K562 (cell line): ENCODE data around the gene FIZ1. TPM values are rescaled to one million over a fixed set of nuclear protein-coding genes. Genes with fewer than 3 reads are reported as not detected.

ENCODE experiments used
- BMI1 ChIP-seq: fragments of 150-350 bp; IDR thresholded peaks from 2 replicates; pipeline ENCODE4 v1.6.1; 2014; ENCODE audit warnings: low read length
- FOXP1 ChIP-seq: sonication (generic); formaldehyde crosslinking; IDR thresholded peaks from 2 replicates; pipeline ENCODE4 v1.8.0; 2022; ENCODE audit warnings: mild to moderate bottlenecking, missing genetic modification reagents
- GTF2F1 ChIP-seq: IDR thresholded peaks from 2 replicates; pipeline ENCODE4 v1.6.1; 2011; ENCODE audit warnings: low read depth, low read length, improper control_type of control experiment
- MCM3 ChIP-seq: fragments of 450-650 bp; IDR thresholded peaks from 2 replicates; pipeline ENCODE4 v1.6.1; 2016
- MLX ChIP-seq, 2 experiments: fragments of 450-650 bp in 1 of 2; sonication (generic) in 1 of 2; formaldehyde crosslinking; conservative IDR thresholded peaks; 2 replicates each; pipeline versions ENCODE4 v1.4.0 to v1.8.1; 2020 to 2022; ENCODE audit warnings: mild to moderate bottlenecking in 1 of 2, missing genetic modification reagents in 1 of 2
- POLR3G ChIP-seq: IDR thresholded peaks from 2 replicates; pipeline ENCODE4 v1.6.1; 2011; ENCODE audit not compliant: insufficient read length, insufficient replicate concordance; ENCODE audit errors: extremely low read depth
- PRMT5 ChIP-seq: sonication (generic); formaldehyde crosslinking; IDR thresholded peaks from 2 replicates; pipeline ENCODE4 v1.5.0; 2020; ENCODE audit warnings: missing genetic modification reagents
- SIN3B ChIP-seq: fragments of 450-650 bp; IDR thresholded peaks from 2 replicates; pipeline ENCODE4 v1.6.1; 2017; ENCODE audit warnings: low read depth, mild to moderate bottlenecking, moderate library complexity
- SMAD3 ChIP-seq: fragments of 450-650 bp; formaldehyde crosslinking; conservative IDR thresholded peaks from 2 replicates; pipeline ENCODE4 v1.4.0; 2020; ENCODE audit warnings: mild to moderate bottlenecking
- SNIP1 ChIP-seq: fragments of 450-650 bp; IDR thresholded peaks from 2 replicates; pipeline ENCODE4 v1.7.1; 2017; ENCODE audit warnings: low read depth, mild to moderate bottlenecking
- TAL1 ChIP-seq: fragments of 450-650 bp; IDR thresholded peaks from 2 replicates; pipeline ENCODE4 v1.6.1; 2016; ENCODE audit warnings: mild to moderate bottlenecking
- TBP ChIP-seq: optimal IDR thresholded peaks from 2 replicates; pipeline ENCODE3; 2011; ENCODE audit warnings: low read depth, low read length, improper control_type of control experiment
- TEAD4 ChIP-seq, 2 experiments: sonication (generic) in 1 of 2; formaldehyde crosslinking in 1 of 2; IDR thresholded peaks; 2 replicates each; pipeline versions ENCODE4 v1.6.1 to v1.8.0; 2012 to 2022; ENCODE audit warnings: borderline replicate concordance in 1 of 2, inconsistent platforms in 1 of 2, low read length in 1 of 2, mild to moderate bottlenecking in 1 of 2, missing genetic modification reagents in 1 of 2
- ZBTB2 ChIP-seq: fragments of 450-650 bp; IDR thresholded peaks from 2 replicates; pipeline ENCODE4 v1.6.1; 2016; ENCODE audit warnings: antibody characterized with exemption
- ZFX ChIP-seq: sonication (generic); formaldehyde crosslinking; IDR thresholded peaks from 2 replicates; pipeline ENCODE4 v1.8.0; 2022; ENCODE audit warnings: mild to moderate bottlenecking, missing genetic modification reagents, moderate library complexity
- ZNF239 ChIP-seq: fragments of 250-450 bp; sonication (Bioruptor Pico); IDR thresholded peaks from 2 replicates; pipeline ENCODE4 v1.4.0; 2020; ENCODE audit warnings: mild to moderate bottlenecking
- ZNF511 ChIP-seq: sonication (generic); formaldehyde crosslinking; IDR thresholded peaks from 2 replicates; pipeline ENCODE4 v1.8.0; 2022; ENCODE audit warnings: mild to moderate bottlenecking, missing genetic modification reagents
- ZNF57 ChIP-seq: fragments of 450-650 bp; formaldehyde crosslinking; IDR thresholded peaks from 2 replicates; pipeline ENCODE4 v1.4.0; 2020; ENCODE audit warnings: mild to moderate bottlenecking, moderate library complexity
- ZNF609 ChIP-seq: sonication (generic); formaldehyde crosslinking; IDR thresholded peaks from 2 replicates; pipeline ENCODE4 v1.8.1; 2023; ENCODE audit warnings: missing genetic modification reagents, mild to moderate bottlenecking, borderline replicate concordance
- polyA plus RNA-seq, 8 experiments: library from polyadenylated mRNA; depleted of rRNA in 4 of 8; stranded (reverse) in 5 of 8; unstranded in 3 of 8; fragments of >200 nt; fragmentation: Nextera tagmentation in 2 of 8; fragmentation: Illumina TruSeq in 1 of 8; extraction: Ambion mirVana in 2 of 8; extraction: Trizol in 1 of 8; gene quantifications; 2 replicates each; pipeline versions ENCODE4 v1.2.1 to v1.2.3, GENCODE V29; 2011 to 2014; ENCODE audit warnings: inconsistent platforms in 1 of 8, missing spikeins in 1 of 8
- total RNA-seq, 7 experiments: library from RNA; depleted of rRNA in 6 of 7; stranded (reverse); fragments of >200 nt in 6 of 7; fragmentation: Illumina TruSeq in 2 of 7; extraction: Trizol in 2 of 7; gene quantifications; 2 replicates each; pipeline versions ENCODE4 v1.2.1 to v1.2.3, GENCODE V29; 2011 to 2021; ENCODE audit warnings: low replicate concordance in 1 of 7

FIZ1 gene
- total and polyA plus RNA-seq, 9 of the 15 experiments (the other 6 are each of a cell fraction or from before 2014, with no cell fraction given), result 0.79 to 17.5 (median 5.5) TPM

GRCh38 chr19:55581145-55581822 is 18.0 kb downstream of the FIZ1 start (continued):
- TF ChIP-seq ZBTB2 (0 out of 2 replicates have a peak, but pooled peaks have one; percentile 14), ZNF239 (CRISPR knock-in tag) (peak; percentile 98), ZFX (peak; percentile 17; the same call in 1 of the 2 replicates), PRMT5 (CRISPR knock-in tag) (peak; percentile 91), FOXP1 (CRISPR knock-in tag) (peak; percentile 69; the same call in 1 of the 2 replicates), ZNF609 (CRISPR knock-in tag) (0 out of 2 replicates have a peak, but pooled peaks have one; percentile 38), SMAD3 (CRISPR knock-in tag) (no peak), BMI1 (no peak), MCM3 (no peak), ZNF511 (CRISPR knock-in tag) (peak; percentile 90), TAL1 (no peak), ZNF57 (no peak), POLR3G (no peak), SIN3B (no peak), TBP (no peak), TEAD4 (IDR thresholded peaks at IDR 0.05; ENCODE audit: low read length) (no peak), TEAD4 (CRISPR knock-in tag; IDR thresholded peaks at IDR 0.05; ENCODE audit: borderline replicate concordance) (0 out of 2 replicates have a peak, but pooled peaks have one; percentile 41), SNIP1 (no peak), MLX (CRISPR knock-in tag; conservative IDR thresholded peaks at IDR 0.05) (no peak), GTF2F1 (no peak)
